ENCODE results near the gene AMT.
"Not testable (repeated sequence)": the region's sequence is repeated elsewhere in the genome, so short reads cannot be mapped to it uniquely, and the experiment has no call there.

The AMT gene

DNA sequence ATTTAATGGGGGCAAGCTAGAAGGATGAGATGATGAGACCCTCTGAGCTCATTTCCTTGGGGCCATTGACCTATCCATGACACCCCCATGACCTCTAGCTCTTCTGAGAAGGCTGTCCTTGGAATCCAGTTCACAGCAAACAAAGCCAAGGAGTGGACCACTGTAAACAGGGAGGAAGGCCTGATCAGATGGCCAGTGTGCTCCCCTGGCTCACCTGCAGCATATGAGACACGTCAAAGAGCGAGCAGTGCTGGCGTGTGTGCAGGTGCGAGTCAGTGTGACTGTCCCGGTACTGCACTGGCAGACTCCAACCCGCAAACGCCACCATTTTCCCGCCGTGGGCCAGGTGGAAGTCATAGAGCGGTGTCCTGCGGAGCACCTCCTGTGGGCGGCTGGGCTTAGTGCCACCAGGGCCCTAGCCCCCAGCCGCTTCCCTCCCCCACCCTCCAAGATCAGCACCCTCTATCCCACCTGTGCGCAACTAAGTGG is 339 bp downstream of the AMT start:
- FAIRE-seq = no peak

DNA sequence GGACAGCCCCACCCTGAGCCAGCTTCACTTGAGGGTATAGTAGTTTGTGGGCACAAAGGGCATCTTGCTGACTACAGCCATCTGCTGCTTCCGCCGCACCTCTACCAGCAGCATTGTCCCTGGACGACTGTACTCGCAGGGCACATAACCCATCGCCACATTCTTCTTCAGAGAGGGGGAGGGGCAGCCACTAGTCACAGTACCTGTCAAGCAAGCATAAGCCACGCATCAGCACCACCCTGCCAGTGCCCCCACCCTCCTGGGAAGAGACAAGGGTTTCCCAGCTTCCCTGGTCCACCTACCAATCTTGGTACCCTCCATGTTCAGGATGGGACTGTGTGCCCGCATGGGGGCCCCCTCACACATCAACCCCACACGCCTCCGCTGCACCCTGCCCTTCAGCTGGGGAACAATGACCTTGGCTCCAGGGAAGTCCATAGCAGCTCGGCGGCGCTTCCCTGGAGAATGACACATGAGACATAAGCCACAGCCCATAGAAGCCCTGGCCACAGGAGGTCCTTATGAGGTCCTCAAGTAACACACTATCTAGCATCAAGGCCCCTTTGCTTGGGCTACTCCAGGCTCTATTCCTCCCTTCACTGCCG is 4.7 kb downstream of the AMT start:
- FAIRE-seq = no peak

DNA sequence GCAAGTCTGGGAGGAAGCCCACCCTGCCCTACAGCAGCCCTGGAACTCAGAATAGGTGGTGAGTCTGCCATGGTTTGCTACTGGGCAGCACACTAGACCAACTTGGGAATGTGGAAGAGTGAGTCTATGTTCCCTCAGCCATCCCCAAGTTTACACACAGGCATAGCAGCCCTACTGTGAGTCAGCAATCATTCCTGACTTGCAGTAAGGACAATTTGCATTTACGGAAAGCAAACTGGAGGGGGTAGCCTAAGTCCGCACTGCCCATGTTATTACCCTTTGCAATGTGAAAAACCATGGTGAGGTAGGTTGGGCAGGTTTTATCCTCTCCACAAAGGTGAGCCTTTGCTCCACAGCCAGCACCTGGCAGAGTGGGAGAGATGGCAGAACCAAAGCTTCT is 5.4 kb downstream of the AMT start:
- no peak for FAIRE-seq

DNA sequence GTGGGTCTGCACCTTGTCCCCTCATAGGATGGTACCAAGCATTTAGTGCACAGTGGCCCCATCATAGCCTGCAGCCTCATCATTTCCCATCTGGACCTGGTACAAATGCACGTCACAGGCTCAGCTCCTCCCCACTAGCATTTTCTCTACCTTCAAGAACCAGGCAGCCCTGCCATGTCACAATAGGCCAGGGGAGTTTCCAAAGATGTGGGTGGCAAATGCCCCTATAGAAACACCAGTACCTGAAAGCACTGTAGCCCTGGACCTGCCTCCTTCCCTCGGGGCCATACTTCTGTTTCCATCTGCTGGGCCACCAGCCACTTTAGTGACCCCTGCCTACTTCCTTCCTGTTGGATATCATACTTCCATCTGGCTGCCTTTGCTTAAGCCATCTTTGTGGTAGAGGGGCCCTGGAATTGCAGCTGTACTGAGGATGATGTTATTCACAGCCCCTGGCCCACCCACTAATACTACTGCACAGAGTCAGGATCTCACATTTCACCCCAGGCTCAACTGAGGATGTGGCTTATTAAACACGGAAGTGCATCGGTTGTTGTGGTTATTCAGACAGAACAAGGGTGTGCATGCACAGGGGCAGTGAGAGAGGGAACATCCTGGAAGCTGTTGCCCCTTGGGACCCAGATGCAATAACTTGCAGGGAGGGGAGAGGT is 6.2 kb downstream of the AMT start:
- no peak for FAIRE-seq

DNA sequence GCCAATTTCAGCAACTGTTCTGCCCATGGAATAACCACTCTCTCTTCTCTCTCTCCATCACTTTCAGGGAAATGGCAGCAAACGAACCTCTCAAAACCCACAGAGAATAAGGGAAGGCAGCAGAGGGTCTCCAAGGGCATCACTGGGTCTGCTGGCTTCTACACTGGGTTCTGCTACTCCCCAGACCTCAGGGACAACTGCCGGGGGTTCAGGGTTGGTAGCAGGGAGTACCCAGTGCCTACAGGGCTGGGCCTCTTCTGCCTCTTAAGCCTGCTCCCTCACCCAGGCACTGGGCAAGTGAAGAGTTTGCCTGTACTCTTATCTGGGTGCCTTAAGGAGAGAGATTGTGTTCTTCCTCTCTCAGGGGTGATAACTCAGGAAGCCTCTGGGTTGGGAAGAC is 7.5 kb downstream of the AMT start:
- no peak for FAIRE-seq

DNA sequence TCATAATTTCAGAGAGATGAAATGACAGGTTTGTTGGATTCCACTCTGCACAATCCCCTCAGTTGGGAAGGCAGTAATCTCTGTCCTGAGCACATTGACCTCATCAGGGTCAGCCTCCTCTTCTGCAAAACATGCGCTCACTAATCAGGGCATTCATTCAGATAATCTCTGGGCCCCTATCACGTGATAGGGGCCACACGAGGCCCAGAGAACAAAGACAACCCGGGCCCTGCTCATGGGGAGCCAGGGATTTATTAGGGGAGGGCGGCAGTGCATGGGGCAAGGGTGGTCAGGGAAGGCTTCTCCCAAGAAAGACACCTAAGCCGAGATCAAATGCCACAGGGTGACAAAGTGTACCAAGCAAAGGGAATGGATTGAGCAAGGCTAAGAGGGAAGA is 8.9 kb downstream of the AMT start:
- no peak for FAIRE-seq

DNA sequence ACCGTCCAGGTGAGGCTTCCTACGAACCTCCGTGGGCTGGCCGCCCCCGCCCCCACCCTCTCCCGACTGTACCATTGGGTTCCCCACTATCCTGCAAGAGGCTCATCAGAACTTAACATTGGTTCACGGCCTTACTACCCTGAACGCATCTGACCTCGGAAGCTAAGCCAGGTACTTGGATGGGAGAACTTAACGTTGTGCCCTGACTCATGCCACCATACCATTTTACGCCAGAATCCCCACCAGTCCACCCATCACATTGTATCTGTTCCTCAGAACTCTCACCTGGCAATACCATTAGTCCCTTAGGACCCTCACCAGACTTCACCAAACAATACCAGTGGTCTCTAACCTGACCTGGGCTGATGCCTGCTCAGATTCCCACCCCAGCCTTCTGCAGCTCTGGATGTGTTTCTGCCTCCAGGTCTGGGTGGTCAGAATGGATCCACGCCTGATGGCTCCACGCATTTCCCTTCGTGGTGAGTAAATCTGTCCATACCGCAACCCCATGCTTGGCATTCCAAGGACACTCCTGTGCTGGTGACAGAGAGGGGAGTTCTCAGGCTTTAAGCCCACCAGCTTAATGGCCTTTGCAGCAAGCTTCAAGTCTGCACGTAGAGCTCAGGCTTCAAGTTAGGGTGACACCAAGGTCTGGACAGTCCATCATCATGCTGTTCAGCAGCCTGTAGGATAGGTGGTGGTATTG is 9.5 kb downstream of the AMT start:
- FAIRE-seq = no peak

DNA sequence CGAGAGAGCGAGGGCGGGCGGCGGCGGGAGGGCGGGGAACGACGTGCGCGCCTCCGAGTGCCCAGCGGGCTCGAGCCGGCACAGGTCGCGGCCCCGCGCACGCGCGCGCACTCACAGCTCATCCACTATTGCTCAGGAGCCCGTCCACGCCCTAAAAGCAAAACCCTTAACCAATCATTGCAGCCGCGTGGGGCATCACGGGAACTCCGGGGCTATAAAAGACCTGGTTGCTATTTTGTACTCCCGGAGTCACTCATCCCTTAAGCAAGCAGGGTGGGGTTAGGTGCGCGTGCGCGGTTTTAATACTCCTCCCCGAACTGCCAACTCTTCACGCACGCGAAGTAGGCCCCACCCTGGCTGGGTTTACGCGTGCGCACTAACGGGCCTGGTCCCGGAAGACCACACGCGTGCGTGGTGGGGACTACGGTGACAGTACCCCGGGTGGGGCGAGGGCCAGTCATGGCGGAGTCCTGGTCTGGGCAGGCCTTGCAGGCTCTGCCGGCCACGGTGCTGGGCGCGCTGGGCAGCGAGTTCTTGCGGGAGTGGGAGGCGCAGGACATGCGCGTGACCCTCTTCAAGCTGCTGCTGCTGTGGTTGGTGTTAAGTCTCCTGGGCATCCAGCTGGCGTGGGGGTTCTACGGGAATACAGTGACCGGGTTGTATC is 10.2 kb downstream of the AMT start, which contains the start of the genes RHOA and TCTA:
RHOA (minus strand) TSS at position 9 of the 664 bp plus-strand sequence. CDS start 36,387 bp downstream, outside the sequence.
TCTA (plus strand) TSS at position 456 of the 664 bp plus-strand sequence; CDS start at position 460, 4 bp downstream.
- peak; percentile 79 for FAIRE-seq

DNA sequence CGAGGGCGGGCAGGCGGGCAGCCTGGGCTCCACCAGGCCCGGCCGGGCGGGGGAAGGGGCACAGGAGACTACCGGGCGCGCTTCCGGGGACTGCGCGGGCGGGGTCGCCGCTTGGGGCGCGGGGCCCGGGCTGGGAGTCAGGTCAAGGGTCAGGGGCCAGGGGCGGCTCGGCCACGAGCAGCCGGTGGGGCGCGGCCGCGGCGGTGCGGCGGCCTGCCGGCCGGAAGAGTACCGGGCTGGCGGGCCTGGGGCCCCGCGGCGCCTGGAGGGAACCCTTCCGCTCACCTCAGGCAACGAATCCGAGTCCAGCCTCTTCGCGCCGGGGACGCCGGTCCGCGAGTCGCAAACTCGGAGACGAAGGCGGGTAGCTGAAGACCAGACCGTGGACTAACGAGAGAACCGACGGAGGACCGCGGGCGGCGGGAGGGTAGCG is 10.7 kb downstream of the AMT start:
- no peak for FAIRE-seq

DNA sequence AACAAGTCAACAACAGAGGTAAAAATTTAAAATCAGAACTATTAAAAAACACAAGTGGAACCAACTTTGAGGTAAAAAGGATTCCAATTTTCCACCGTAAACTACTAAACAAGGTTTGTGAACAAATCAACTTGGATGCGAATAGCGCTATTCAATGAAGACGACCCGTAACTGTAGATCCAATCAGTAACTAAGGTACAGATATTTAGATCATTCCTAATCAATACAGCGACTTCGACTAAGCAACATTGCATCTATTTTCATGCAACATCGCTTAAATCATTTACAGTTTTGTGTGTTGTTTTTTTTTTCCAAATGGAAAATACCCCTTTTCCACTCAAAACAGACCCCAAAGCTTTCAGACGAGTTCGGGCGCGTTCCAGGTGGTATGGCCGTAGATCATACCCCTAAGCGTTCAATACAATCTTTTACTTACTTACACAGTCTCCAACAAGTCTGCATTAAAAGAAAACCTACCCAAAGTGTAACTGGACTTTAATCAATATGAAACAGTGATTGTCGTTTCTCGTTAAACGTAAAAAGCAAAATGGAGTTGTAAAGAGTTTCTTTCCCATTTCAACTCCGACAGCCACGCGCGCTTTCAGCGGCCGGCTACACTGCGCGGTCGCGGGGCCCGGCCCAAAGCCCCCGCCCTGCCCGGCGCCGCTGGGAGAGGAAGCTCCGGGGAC is 11.3 kb downstream of the AMT start:
- FAIRE-seq = no peak

DNA sequence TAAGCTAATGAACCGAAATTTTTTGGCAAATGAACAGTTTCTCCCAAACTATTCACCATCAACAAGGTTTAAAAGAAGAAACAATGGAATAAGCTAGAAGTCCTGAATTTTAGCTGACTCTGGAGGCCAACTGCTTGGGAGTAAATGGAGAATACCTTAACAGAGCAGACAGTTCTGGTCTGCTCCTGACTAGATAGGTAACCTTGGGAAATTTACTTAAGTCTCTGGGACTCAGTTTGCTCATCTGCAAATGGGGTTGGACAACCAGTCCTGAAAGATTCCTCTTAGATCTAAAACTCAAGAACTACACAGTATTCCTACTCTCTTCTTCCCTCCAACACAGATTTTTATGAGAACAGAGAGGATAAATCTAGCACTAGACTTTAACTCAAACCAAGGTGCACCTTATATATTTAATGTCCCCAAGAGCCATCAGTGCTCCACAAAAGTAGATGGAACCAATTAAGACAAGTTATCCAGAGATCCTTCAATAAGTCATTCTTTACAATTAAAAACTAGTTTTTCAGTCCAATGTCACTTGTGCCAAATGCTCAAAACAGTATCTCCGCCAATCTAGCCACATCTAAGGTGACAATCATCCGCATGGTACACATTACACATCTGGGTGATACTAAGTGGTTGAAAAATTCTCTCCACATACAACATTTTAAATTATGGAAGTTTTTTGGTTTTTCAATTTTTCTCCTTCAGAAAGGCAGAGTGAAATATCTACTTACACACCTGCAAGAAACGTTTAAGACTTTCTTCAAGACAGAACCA is 12.0 kb downstream of the AMT start:
- no peak for FAIRE-seq

DNA sequence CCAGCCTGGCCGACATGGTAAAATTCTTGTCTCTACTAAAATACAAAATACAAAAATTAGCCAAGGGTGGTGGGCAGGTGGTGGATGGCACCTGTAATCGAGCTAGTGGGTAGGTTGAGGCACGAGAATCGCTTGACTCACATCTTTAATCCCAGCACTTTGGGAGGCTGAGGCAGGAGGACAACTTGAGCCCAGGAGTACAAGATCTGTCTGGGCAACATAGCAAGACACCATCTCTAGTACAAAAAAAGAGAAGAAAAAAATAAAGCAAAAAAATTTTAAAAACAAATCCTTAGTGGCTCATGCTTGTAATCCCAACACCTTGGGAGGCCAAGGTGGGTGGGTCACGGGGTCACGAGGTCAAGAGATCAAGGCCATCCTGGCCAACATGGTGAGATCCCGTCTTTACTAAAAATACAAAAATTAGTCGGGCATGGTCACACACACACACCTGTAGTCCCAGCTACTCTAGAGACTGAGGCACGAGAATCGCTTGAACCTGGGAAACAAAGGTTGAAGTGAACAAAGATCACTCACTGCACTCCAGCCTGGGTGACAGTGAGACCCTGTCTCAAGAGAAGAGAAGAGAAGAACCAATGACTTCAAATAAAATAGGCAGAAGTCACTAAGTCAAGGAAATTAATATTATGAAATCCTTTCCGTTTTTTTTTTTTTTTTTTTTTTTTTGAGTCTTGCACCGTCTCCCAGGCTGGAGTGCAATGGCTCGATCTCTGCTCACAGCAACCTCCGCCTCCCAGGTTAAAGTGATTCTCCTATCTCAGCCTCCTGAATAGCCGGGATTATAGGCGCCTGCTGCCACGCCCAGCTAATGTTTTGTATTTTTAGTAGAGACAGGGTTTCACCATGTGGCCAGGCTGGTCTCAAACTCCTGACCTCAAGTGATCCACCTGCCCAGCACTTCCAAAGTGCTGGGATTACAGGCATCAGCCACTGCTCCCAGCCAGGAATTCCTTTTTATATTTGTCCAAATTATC is 15.4 kb downstream of the AMT start:
- FAIRE-seq = no peak

DNA sequence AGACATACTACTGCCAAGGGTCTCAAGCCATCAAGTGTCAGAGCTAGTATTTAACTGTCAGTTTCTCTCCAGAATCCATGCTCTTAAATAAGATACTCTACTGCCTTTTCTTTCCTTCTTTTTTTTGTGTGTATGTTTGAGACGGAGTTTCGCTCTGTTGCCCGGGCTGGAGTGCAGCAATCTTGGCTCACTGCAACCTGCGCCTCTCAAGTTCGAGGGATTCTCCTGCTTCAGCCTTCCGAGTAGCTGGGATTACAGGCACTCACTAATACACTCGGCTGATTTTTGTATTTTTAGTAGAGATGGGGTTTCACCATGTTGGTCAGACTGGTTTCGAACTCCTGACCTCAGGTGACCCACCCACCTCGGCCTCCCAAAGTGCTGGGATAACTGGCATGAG is 16.7 kb downstream of the AMT start:
- FAIRE-seq = not testable (repeated sequence)

DNA sequence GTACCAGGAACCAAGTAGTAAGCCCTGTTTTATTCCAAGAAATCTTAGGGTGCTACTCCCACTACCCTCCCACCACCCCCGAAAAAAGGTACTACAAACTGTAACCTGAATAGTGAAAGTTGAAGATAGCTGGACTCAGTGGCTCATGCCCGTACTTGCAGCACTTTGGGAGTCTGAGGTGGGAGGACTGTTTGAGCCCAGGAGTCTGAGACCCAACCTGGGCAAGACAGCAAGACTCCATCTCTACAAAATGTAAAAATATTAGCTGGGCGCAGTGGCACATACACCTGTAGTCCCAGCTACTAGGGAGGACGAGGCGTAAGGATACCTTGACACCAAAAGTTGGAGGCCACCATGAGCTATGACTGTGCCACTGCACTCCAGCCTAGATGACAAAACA is 18.4 kb downstream of the AMT start:
- FAIRE-seq = no peak

DNA sequence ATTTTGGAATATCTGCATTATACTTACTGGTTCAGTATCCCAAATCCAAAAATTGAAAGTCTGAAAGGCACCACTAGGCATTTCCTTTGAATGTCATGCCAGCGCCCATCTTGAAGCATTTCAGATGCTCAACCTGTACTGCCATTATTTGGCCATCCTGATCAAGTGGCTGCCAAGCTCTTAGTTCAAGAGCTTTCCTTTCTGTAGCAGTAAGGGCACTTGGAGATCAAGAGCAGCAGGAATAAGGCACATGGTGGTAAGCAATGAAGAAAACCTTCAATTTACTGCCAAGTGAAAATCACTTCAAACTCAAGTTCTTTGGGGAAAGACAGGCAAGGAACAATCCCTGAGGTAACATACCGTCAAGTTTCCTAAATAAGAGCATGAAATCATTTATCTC is 20.5 kb downstream of the AMT start:
- no peak for FAIRE-seq

DNA sequence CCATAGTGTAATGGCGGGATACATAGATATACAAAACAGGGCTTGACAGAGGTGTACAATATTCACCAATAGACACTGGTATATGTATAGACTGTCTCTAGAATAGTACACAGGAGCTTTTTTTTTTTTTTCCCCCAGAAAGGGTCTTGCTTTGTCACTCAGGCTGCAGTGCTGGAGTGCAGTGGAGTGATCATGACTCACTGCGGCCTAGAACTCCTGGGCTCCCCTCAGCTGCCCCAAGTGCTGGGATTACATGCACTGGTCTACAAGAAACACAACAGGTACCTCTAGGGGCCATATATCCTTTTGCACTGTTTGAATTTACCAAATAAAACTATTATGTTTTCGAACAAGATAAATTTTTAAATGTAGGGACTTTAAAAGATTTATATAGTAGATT is 22.8 kb downstream of the AMT start:
- FAIRE-seq = no peak

DNA sequence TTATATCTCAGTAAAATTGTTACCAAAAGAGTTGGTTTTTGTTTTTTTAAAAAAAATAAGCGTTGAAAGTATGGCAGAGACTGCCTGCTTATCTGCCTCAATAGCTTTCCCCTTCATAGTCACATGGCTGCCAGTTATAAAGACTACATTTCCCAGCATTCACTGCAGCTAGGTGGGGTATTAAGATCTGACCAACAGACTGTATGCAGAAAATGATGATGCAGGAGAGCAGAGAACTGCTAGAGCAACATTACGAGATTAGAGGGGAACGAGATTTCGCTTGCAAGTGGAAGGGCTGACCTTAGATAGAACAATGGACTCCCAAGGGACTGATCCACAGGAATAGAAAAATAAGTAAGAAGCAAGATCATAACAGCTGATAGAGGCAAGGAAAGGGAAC is 24.8 kb downstream of the AMT start:
- FAIRE-seq = peak; percentile 21

DNA sequence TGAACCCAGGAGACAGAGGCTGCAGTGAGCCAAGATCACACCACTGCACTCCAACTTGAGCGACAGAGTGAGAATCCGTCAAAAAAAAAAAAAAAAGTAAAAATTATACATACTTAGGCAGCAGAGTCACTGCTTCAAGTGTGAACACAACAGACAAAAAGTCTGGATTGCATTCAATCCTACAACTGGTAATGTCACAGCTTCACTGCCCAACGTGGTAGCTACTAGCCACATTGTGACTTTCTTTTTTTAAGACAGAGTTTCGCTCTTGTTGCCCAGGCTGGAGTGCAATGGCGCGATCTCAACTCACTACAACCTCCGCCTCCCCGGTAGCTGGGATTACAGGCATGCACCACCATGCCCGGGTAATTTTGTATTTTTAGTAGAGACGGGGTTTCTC is 31.0 kb downstream of the AMT start:
- FAIRE-seq = not testable (repeated sequence)

DNA sequence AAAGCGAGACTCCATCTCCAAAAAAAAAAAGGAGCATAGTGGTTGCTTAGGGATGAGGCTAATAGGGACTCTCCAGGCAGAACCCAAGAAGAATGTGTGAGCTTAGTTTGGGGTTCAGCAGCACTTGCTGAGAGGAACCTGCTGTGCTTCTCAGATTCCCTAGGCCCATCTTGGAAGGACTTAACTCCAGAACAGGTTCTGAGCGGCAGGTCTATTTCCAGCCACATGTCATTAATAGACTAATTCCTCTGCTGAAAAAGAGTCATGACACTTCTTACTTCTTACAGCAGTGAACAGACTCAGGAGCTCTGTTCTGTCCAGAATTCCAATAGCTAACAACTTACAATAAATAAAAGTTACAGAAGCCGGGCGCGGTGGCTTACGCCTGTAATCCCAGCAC is 33.0 kb downstream of the AMT start:
- FAIRE-seq = no peak

DNA sequence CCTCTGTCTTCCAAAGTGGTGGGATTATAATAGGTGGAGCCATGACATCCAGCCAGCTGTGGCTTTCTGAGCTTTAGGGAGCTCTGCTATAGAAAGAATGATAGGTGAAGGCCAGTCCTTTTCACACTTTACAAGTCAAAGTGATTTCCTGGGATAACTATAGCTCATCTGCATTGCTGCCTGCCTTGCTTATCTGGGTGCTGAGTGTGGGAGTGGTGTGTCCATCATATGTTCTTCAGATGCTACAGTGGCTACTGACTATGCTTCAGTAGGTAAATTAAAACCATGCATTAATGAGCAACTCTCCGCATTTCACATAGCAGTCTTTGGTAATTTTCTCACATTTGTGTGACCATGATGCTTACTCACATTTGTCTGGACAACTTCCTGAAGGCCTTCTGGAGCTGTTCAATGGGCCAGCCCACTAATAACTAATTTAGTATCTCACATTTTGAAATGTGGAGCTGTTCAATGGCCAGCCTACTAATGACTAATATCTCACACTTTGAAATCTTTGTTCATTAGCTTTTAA is 33.9 kb downstream of the AMT start:
- FAIRE-seq = no peak

Data from islet of Langerhans (tissue), 1 donor.